HepG2 (cell line): ENCODE measurements around the gene FLAD1. TPM values are rescaled to one million over a fixed set of nuclear protein-coding genes. Genes with fewer than 3 reads are reported as not detected.
A peak's percentile ranks its signal among the peaks of the same experiment; 100 is the strongest.

Experiments
- ARNT ChIP-seq: fragments of 450-650 bp; IDR thresholded peaks from 2 replicates; pipeline ENCODE4 v1.6.1; 2017
- CEBPZ ChIP-seq: IDR thresholded peaks from 2 replicates; pipeline ENCODE4 v1.6.1; 2012; ENCODE audit warnings: low read length, improper control_type of control experiment
- EHMT2 ChIP-seq: fragments of 200-600 bp; sonication (generic); IDR thresholded peaks from 2 replicates; pipeline ENCODE4 v1.7.0; 2017; ENCODE audit warnings: antibody characterized with exemption, low read depth, low read length, borderline replicate concordance
- HNF4G ChIP-seq, 2 experiments: sonication (generic) in 1 of 2; formaldehyde crosslinking in 1 of 2; IDR thresholded peaks; 2 replicates each; pipeline versions ENCODE4 v1.4.0 to v1.6.1; 2011 to 2020; ENCODE audit warnings: borderline replicate concordance in 2 of 2, low read depth in 2 of 2, mild to moderate bottlenecking in 2 of 2, low read length in 1 of 2, missing genetic modification reagents in 1 of 2, moderate library complexity in 1 of 2
- NFIC ChIP-seq: IDR thresholded peaks from 2 replicates; pipeline ENCODE4 v1.6.1; 2012; ENCODE audit warnings: mild to moderate bottlenecking, low read length, inconsistent platforms
- PHF8 ChIP-seq: sonication (generic); formaldehyde crosslinking; IDR thresholded peaks from 2 replicates; pipeline ENCODE4 v1.5.0; 2020; ENCODE audit warnings: missing genetic modification reagents
- SIN3A ChIP-seq: IDR thresholded peaks from 2 replicates; pipeline ENCODE4 v1.6.1; 2011; ENCODE audit warnings: low read depth, mild to moderate bottlenecking, control low read depth, low read length, borderline replicate concordance
- ZBTB40 ChIP-seq, 2 experiments: fragments of 450-650 bp in 1 of 2; sonication (generic) in 1 of 2; formaldehyde crosslinking in 1 of 2; IDR thresholded peaks; 2 replicates each; pipeline versions ENCODE4 v1.6.1 to v1.8.0; 2016 to 2022; ENCODE audit warnings: antibody characterized with exemption in 1 of 2, mild to moderate bottlenecking in 1 of 2, missing genetic modification reagents in 1 of 2
- ZC3H4 ChIP-seq: sonication (generic); formaldehyde crosslinking; IDR thresholded peaks from 2 replicates; pipeline ENCODE4 v1.4.0; 2020; ENCODE audit warnings: missing genetic modification reagents, borderline replicate concordance
- ZNF496 ChIP-seq: sonication (generic); formaldehyde crosslinking; IDR thresholded peaks from 2 replicates; pipeline ENCODE4 v1.8.1; 2023; ENCODE audit warnings: mild to moderate bottlenecking, moderate library complexity, missing genetic modification reagents; ENCODE audit not compliant: insufficient replicate concordance
- ZNF800 ChIP-seq: sonication (generic); formaldehyde crosslinking; IDR thresholded peaks from 2 replicates; pipeline ENCODE4 v1.4.0; 2020; ENCODE audit warnings: missing genetic modification reagents
- ZSCAN29 ChIP-seq: sonication (generic); formaldehyde crosslinking; conservative IDR thresholded peaks from 2 replicates; pipeline ENCODE4 v1.4.0; 2020; ENCODE audit warnings: mild to moderate bottlenecking, missing genetic modification reagents
- polyA plus RNA-seq, 8 experiments: library from polyadenylated mRNA; depleted of rRNA in 3 of 8; stranded (reverse) in 7 of 8; unstranded in 1 of 8; fragments of >200 nt; fragmentation: Illumina TruSeq in 4 of 8; extraction: Trizol in 4 of 8; gene quantifications; 2 replicates each; pipeline versions ENCODE4 v1.2.1 to v1.2.3, GENCODE V29; 2011 to 2016; ENCODE audit warnings: low read depth in 4 of 8, missing spikeins in 1 of 8, mixed read lengths in 1 of 8; ENCODE audit not compliant: insufficient read depth in 1 of 8
- total RNA-seq, 5 experiments: library from RNA; depleted of rRNA; stranded (reverse); fragments of >200 nt; fragmentation: Illumina TruSeq; extraction: Trizol; gene quantifications; 2 replicates each; pipeline ENCODE4 v1.2.3, GENCODE V29; 2016; ENCODE audit warnings: low read depth in 1 of 5

Gene FLAD1
- total and polyA plus RNA-seq, 2 of the 13 experiments (the other 11 are each of a cell fraction or from before 2014, with no cell fraction given) = 25.9 to 32.8 TPM

GRCh38 chr1:154937085-154937987 is 45.8 kb upstream of the FLAD1 start (continued):
- TF ChIP-seq EHMT2 (no peak; the same call in 1 of the 2 replicates), ZSCAN29 (CRISPR knock-in tag) (no peak), ARNT (no peak), ZNF496 (CRISPR knock-in tag) (no peak), ZC3H4 (CRISPR knock-in tag) (no peak), SIN3A (0 out of 2 replicates have a peak, but pooled peaks have one; percentile 38), CEBPZ (no peak), PHF8 (no peak; the same call in 1 of the 2 replicates), NFIC (peak; percentile 59; the same call in 1 of the 2 replicates), HNF4G (IDR thresholded peaks at IDR 0.05; ENCODE audit: borderline replicate concordance, low read depth, low read length) (no peak), HNF4G (CRISPR knock-in tag; IDR thresholded peaks at IDR 0.05; ENCODE audit: borderline replicate concordance, low read depth) (no peak), ZNF800 (0 out of 2 replicates have a peak, but pooled peaks have one; percentile 45), ZBTB40 (IDR thresholded peaks at IDR 0.05) (no peak), ZBTB40 (CRISPR knock-in tag; IDR thresholded peaks at IDR 0.05) (no peak)
